Jurkat, Clone E6-1 (cell line): ENCODE measurements around the gene TOMT.
"Not testable (repeated sequence)": the region's sequence is repeated elsewhere in the genome, so short reads cannot be mapped to it uniquely, and the experiment has no call there.

Source experiments
- DNase-seq: peaks from one replicate; pipeline ENCODE4 v3.0.0-alpha.2; 2011; ENCODE audit warnings: low read depth, low spot score
- H3K4me3 ChIP-seq: 2 replicates; pipeline ENCODE4 v1.5.1; 2011; ENCODE audit warnings: mild to moderate bottlenecking, low read length, control low read depth, moderate library complexity

TOMT gene

DNA sequence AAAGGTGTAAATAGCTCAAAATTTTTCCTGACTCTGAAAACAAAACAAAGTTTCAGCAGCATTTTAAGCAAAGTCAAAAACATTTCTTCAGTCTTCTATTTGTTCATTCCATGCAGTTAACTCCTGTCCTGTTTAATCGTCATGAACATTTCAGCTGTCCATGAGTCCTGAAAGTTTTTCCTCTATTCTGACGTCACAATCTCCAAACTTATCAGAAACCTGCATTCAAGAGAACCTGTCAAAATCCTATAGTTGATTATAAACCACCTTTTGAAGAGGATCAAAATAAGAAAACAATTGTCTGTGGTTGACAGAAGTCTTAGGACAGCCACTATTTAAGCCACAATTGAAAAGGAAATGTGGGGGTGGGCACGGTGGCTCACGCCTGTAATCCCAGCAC is 45.2 kb downstream of the TOMT start:
- no peak overlapping the region for H3K4me3 ChIP-seq

DNA sequence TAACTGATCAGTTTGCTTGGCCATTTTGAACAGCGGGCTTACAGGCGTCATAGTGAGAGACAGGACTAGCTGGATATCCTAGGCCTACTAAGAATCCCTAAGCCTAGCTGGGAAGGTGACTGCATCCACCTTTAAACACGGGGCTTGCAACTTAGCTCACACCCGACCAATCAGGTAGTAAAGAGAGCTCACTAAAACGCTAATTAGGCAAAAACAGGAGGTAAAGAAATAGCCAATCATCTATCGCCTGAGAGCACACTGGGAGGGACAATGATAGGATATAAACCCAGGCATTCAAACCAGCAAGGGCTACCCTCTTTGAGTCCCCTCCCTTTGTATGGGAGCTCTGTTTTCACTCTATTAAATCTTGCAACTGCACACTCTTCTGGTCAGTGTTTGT is 48.1 kb downstream of the TOMT start:
- H3K4me3 ChIP-seq, DNase-seq: not testable (repeated sequence)

More for the DNA sequence above, 45.2 kb downstream of the TOMT start:
- no peak for DNase-seq

DNA sequence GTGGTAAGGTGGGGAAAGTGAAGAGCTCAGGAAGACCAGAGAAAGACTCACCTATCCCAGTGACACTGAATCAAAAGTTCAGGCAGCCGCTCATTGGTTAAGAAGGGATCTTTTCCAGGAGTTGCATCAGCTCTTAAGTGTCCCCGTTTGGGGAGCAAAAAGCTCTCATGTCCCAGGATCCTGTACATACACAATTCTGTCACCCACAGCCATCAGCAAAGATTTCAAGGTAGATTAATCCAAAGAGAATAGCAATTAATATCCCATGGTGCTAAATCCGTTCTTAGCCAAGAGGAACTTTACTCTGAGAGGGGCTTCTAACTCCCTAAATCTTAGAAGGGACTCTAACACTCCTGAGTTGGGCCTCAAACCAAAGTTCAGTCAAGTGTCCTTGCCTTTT is 49.1 kb downstream of the TOMT start:
- no peak overlapping the region for H3K4me3 ChIP-seq
- no peak for DNase-seq

DNA sequence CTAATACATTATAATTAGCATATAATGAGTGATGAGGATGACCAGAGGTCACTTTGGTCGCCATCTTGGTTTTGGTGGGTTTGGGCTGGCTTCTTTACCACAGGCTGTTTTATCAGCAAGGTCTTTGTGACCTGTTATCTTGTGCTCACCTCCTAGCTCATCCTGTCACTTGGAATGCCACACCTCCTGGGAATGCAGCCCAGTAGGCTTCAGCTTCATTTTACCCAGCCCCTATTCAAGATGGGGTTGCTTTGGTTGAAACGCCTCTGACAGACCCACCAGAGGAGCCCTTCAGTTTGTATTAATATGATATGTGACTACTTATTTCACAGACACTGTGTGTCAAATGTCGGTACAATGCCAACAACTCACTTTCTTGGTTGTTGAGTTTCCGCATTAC is 50.0 kb downstream of the TOMT start:
- no peak for DNase-seq
- no peak overlapping the region for H3K4me3 ChIP-seq

DNA sequence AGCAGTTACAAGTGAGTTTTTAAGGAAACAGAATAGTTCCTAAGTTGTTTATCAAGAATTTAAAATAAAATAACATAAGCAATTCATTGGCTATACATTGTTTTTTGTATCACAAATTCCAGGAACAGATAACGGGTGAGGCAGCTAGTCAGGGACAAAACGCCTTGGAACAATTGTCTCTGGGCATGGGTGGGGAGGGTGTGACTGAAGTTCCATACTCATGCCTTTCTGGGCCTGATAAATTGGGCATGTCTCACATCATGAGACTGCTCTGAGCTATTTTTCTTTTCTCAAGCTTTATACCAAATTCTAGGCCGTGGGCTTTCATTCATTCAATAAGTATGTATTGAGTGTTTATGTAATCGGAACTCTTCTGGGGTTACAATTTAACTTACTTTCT is 51.4 kb downstream of the TOMT start:
- no peak overlapping the region for H3K4me3 ChIP-seq
- DNase-seq: no peak
